Activated CD4-positive, alpha-beta T cell treated with anti-CD3 and anti-CD28 coated beads, Interleukin-2, amount 10 ng/mL, durations not matched to agents 7 days and 5 days (primary cell): ENCODE results near the gene CACNB3. TPM values are rescaled to one million over a fixed set of nuclear protein-coding genes. Genes with fewer than 3 reads are reported as not detected.
"Not testable (repeated sequence)": the region's sequence is repeated elsewhere in the genome, so short reads cannot be mapped to it uniquely, and the experiment has no call there.

ENCODE experiments used
- CTCF ChIA-PET: fragments of 350-600 bp; sonication (Branson Sonifier 250); formaldehyde crosslinking; loops from one replicate; lab custom pipeline; 2021; ENCODE audit warnings: antibody characterized with exemption; lab: Charles Lee
- POLR2A ChIA-PET: fragments of 350-600 bp; sonication (Branson Sonifier 250); formaldehyde crosslinking; loops from one replicate; lab custom pipeline; 2021; ENCODE audit warnings: antibody characterized with exemption; lab: Charles Lee
- DNase-seq: peaks from one replicate; pipeline ENCODE4 v3.0.0-alpha.2; 2020
- H3K27ac Mint-ChIP-seq: one replicate; pipeline ENCODE4 v1.8.0; 2021; ENCODE audit warnings: mild to moderate bottlenecking, moderate library complexity, mixed read lengths
- H3K27me3 Mint-ChIP-seq: one replicate; pipeline ENCODE4 v1.8.0; 2021; ENCODE audit warnings: mixed read lengths
- H3K36me3 Mint-ChIP-seq: one replicate; pipeline ENCODE4 v1.8.0; 2021; ENCODE audit warnings: low read depth, mixed read lengths
- H3K4me1 Mint-ChIP-seq: one replicate; pipeline ENCODE4 v1.8.0; 2021; ENCODE audit warnings: mixed read lengths
- H3K4me3 Mint-ChIP-seq: one replicate; pipeline ENCODE4 v1.8.0; 2021; ENCODE audit warnings: mild to moderate bottlenecking, moderate library complexity, mixed read lengths
- H3K9me3 Mint-ChIP-seq: one replicate; pipeline ENCODE4 v1.8.0; 2021; ENCODE audit warnings: mixed read lengths
- total RNA-seq, 2 experiments: library from RNA; stranded (reverse); gene quantifications; one replicate each; pipeline ENCODE4 v1.2.3, GENCODE V29; 2021

CACNB3 gene
- total RNA-seq, 2 experiments from 2014 or later, result 14.9 to 19.9 TPM

- Mint-ChIP-seq H3K27me3 (no peaks in the 10 kb centered on the region), H3K36me3 (peaks cover 20% of the 10 kb centered on the region), H3K27ac (peak overlapping the region; percentile 95), H3K9me3 (no peaks in the 10 kb centered on the region), H3K4me1 (peaks cover 32% of the 10 kb centered on the region), H3K4me3 (peak overlapping the region; percentile 97)
- ChIA-PET POLR2A (interaction anchor here (0.6 to 1.3 kb wide), 5 partner anchors 13 to 105 kb away, joined by 3 to 5 read pairs (median 3); partner anchors contain the start of genes ARF3 and RND1), CTCF (interaction anchor here (0.6 to 5.4 kb wide), 52 partner anchors 9 to 387 kb away, joined by 3 to 63 read pairs (median 4); partner anchors contain the start of genes CACNB3, DHH, FKBP11 and PRKAG1)
- DNase-seq, result peak; percentile 95
Observed at GRCh38 chr12:48852734-48853688, 34.7 kb downstream of the CACNB3 start.

- POLR2A ChIA-PET, result no interaction called here
- Mint-ChIP-seq H3K27ac (no peak overlapping the region), H3K27me3 (no peaks in the 10 kb centered on the region), H3K36me3 (peaks cover 17% of the 10 kb centered on the region), H3K4me3 (no peak overlapping the region), H3K9me3 (no peaks in the 10 kb centered on the region), H3K4me1 (peaks cover 28% of the 10 kb centered on the region)
- no peak for DNase-seq
- CTCF ChIA-PET, result interaction anchor here (4.3 to 5.4 kb wide), 2 partner anchors 11 to 38 kb away, joined by 27 to 63 read pairs; partner anchors contain the start of genes CACNB3 and RND1
Observed at GRCh38 chr12:48854488-48854887, 36.2 kb downstream of the CACNB3 start.

GRCh38 chr12:48854932-48855331 is 36.6 kb downstream of the CACNB3 start:
- POLR2A ChIA-PET, DNase-seq, H3K4me3 Mint-ChIP-seq, H3K9me3 Mint-ChIP-seq, H3K27me3 Mint-ChIP-seq, H3K27ac Mint-ChIP-seq: not testable (repeated sequence)
- peaks cover 13% of the 10 kb centered on the region for H3K36me3 Mint-ChIP-seq
- peaks cover 24% of the 10 kb centered on the region for H3K4me1 Mint-ChIP-seq
- CTCF ChIA-PET, result interaction anchor here (4.3 to 5.4 kb wide), 2 partner anchors 10 to 39 kb away, joined by 27 to 63 read pairs; partner anchors contain the start of genes CACNB3 and RND1

GRCh38 chr12:48856379-48856778 is 38.1 kb downstream of the CACNB3 start:
- H3K27me3 Mint-ChIP-seq, result no peaks in the 10 kb centered on the region
- no peaks in the 10 kb centered on the region for H3K9me3 Mint-ChIP-seq
- H3K27ac Mint-ChIP-seq, result no peak overlapping the region
- H3K4me1 Mint-ChIP-seq, result peaks cover 12% of the 10 kb centered on the region
- ChIA-PET CTCF (interaction anchor here (0.7 to 2.2 kb wide), 5 partner anchors 9 to 132 kb away, joined by 3 to 9 read pairs (median 3); partner anchors contain the start of gene RND1), POLR2A (no interaction called here)
- DNase-seq, result no peak
- H3K36me3 Mint-ChIP-seq, result peaks cover 2% of the 10 kb centered on the region
- no peak overlapping the region for H3K4me3 Mint-ChIP-seq

- H3K9me3 Mint-ChIP-seq, result no peaks in the 10 kb centered on the region
- DNase-seq, result no peak
- CTCF ChIA-PET, result interaction anchor here (0.6 to 2.2 kb wide), 2 partner anchors 17 to 131 kb away, joined by 3 to 9 read pairs; no protein-coding TSS in a partner anchor
- H3K4me1 Mint-ChIP-seq, result peaks cover 11% of the 10 kb centered on the region
- H3K36me3 Mint-ChIP-seq, result no peaks in the 10 kb centered on the region
- peaks cover 1% of the 10 kb centered on the region for H3K27me3 Mint-ChIP-seq
- POLR2A ChIA-PET, result no interaction called here
- no peak overlapping the region for H3K4me3 Mint-ChIP-seq
- no peak overlapping the region for H3K27ac Mint-ChIP-seq
Observed at GRCh38 chr12:48857278-48857994, 39.1 kb downstream of the CACNB3 start.

GRCh38 chr12:48858043-48858442 is 39.7 kb downstream of the CACNB3 start:
- POLR2A ChIA-PET, result no interaction called here

GRCh38 chr12:48859607-48860006 is 41.3 kb downstream of the CACNB3 start:
- no peaks in the 10 kb centered on the region for H3K36me3 Mint-ChIP-seq
- no peaks in the 10 kb centered on the region for H3K9me3 Mint-ChIP-seq
- no peak for DNase-seq
- H3K4me3 Mint-ChIP-seq, result no peak overlapping the region
- H3K27me3 Mint-ChIP-seq, result peaks cover 20% of the 10 kb centered on the region
- CTCF ChIA-PET, result interaction anchor here (0.6 to 1.3 kb wide), 4 partner anchors 8 to 110 kb away, joined by 3 to 5 read pairs (median 4); no protein-coding TSS in a partner anchor
- peaks cover 10% of the 10 kb centered on the region for H3K4me1 Mint-ChIP-seq
- POLR2A ChIA-PET, result no interaction called here
- H3K27ac Mint-ChIP-seq, result no peak overlapping the region

More at GRCh38 chr12:48858043-48858442, 39.7 kb downstream of the CACNB3 start:
- H3K36me3 Mint-ChIP-seq, result no peaks in the 10 kb centered on the region
- H3K27ac Mint-ChIP-seq, result no peak overlapping the region
- peaks cover 6% of the 10 kb centered on the region for H3K4me1 Mint-ChIP-seq
- H3K27me3 Mint-ChIP-seq, result peaks cover 4% of the 10 kb centered on the region
- no peak overlapping the region for H3K4me3 Mint-ChIP-seq
- no peaks in the 10 kb centered on the region for H3K9me3 Mint-ChIP-seq
- no peak for DNase-seq
- CTCF ChIA-PET, result interaction anchor here (0.8 kb wide), 1 partner anchor 139 kb away, joined by 3 read pairs; no protein-coding TSS in a partner anchor

GRCh38 chr12:48860236-48860635 is 41.9 kb downstream of the CACNB3 start:
- H3K27me3 Mint-ChIP-seq, result peaks cover 26% of the 10 kb centered on the region
- H3K4me1 Mint-ChIP-seq, result peaks cover 16% of the 10 kb centered on the region
- H3K4me3 Mint-ChIP-seq, DNase-seq, H3K27ac Mint-ChIP-seq, H3K9me3 Mint-ChIP-seq, H3K36me3 Mint-ChIP-seq, POLR2A ChIA-PET: not testable (repeated sequence)
- CTCF ChIA-PET, result interaction anchor here (0.6 to 1.3 kb wide), 5 partner anchors 9 to 111 kb away, joined by 3 to 5 read pairs (median 3); no protein-coding TSS in a partner anchor

GRCh38 chr12:48861111-48861510 is 42.8 kb downstream of the CACNB3 start:
- H3K4me1 Mint-ChIP-seq, result peaks cover 23% of the 10 kb centered on the region
- CTCF ChIA-PET, result interaction anchor here (1.3 to 8.3 kb wide), 2 partner anchors 9 to 46 kb away, joined by 5 to 63 read pairs; partner anchors contain the start of gene DDX23
- no peaks in the 10 kb centered on the region for H3K36me3 Mint-ChIP-seq
- peaks cover 27% of the 10 kb centered on the region for H3K27me3 Mint-ChIP-seq
- POLR2A ChIA-PET, result no interaction called here
- H3K9me3 Mint-ChIP-seq, result no peaks in the 10 kb centered on the region
- DNase-seq, result no peak
- no peak overlapping the region for H3K4me3 Mint-ChIP-seq
- no peak overlapping the region for H3K27ac Mint-ChIP-seq

GRCh38 chr12:48862760-48863159 is 44.5 kb downstream of the CACNB3 start:
- Mint-ChIP-seq H3K9me3 (no peaks in the 10 kb centered on the region), H3K4me3 (no peak overlapping the region), H3K36me3 (no peaks in the 10 kb centered on the region), H3K27ac (no peak overlapping the region), H3K4me1 (peaks cover 25% of the 10 kb centered on the region), H3K27me3 (peaks cover 27% of the 10 kb centered on the region)
- no peak for DNase-seq
- CTCF ChIA-PET, result interaction anchor here (0.5 to 8.3 kb wide), 4 partner anchors 10 to 183 kb away, joined by 3 to 63 read pairs (median 4); partner anchors contain the start of gene DDX23
- POLR2A ChIA-PET, result no interaction called here

- ChIA-PET POLR2A (no interaction called here), CTCF (interaction anchor here (0.5 to 8.3 kb wide), 2 partner anchors 11 to 182 kb away, joined by 4 to 63 read pairs; partner anchors contain the start of gene DDX23)
- H3K9me3 Mint-ChIP-seq, result no peaks in the 10 kb centered on the region
- peaks cover 25% of the 10 kb centered on the region for H3K4me1 Mint-ChIP-seq
- no peak overlapping the region for H3K27ac Mint-ChIP-seq
- H3K4me3 Mint-ChIP-seq, result no peak overlapping the region
- peaks cover 27% of the 10 kb centered on the region for H3K27me3 Mint-ChIP-seq
- H3K36me3 Mint-ChIP-seq, result no peaks in the 10 kb centered on the region
- no peak for DNase-seq
Observed at GRCh38 chr12:48863291-48863690, 45.0 kb downstream of the CACNB3 start.
